ENCODE results near the gene PM20D2.

GRCh38 chr6:89180971-89181370, 35.1 kb downstream of the PM20D2 start:
- TF ChIP-seq CTCF (IDR thresholded peaks at IDR 0.05) (no peak), ZFX (IDR thresholded peaks at IDR 0.05; ENCODE audit: borderline replicate concordance) (no peak)
